Left renal pelvis (tissue), 4 donors: ENCODE measurements around the gene SBF2. TPM values are rescaled to one million over a fixed set of nuclear protein-coding genes. Genes with fewer than 3 reads are reported as not detected.
A peak's percentile ranks its signal among the peaks of the same experiment; 100 is the strongest.
"Not testable (repeated sequence)": the region's sequence is repeated elsewhere in the genome, so short reads cannot be mapped to it uniquely, and the experiment has no call there.

ENCODE experiments used
- DNase-seq, 4 donors: peaks; one replicate each; pipeline ENCODE4 v3.0.0-alpha.2; 2013; ENCODE audit warnings: low read depth in 4 of 4, low spot score in 3 of 4
- polyA plus RNA-seq, 4 donors: library from polyadenylated mRNA; unstranded; fragments of 120-200 nt; gene quantifications; one replicate each; pipeline ENCODE4 v1.2.1, GENCODE V29; 2013; ENCODE audit not compliant: insufficient read length in 4 of 4

SBF2 gene
- polyA plus RNA-seq, 4 donors = 43.2 to 51.3 (median 49.2) TPM

DNA sequence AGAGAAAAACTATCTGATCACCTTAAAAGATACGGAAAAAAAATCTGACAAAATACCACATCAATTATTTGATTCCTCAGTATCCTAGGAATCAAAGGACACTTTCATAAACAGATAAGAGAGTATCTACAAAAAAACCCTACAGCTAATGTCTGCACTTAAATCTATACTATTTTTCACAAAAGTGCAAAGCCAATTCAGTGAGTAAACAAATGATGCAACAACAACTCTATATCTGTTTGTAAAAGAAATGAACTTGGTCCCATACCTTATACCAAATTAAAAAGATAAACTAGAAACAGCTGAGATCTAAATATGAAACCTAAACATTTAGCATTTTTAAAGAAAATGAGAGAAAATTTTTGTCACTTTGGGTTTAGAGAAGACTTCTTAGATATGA is 366.3 kb downstream of the SBF2 start:
- no peak for DNase-seq

DNA sequence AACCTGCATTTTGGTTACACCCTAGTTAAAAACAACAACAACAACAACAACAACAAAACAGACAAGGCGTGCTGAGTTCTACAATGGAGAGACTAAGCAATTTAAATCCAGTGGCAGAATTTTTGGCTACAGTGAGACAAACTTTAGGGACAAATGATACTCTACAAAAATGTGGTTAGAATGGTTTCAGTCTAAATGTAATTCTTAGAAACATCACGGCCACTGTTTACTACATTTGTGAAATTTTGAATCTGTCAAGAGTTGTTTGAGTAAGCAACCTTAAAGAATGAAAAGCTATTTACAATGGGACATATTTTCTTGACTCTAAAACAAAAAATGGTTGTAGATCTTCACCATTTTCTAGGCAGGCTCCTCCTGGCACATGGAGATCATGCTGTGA is 370.7 kb downstream of the SBF2 start:
- DNase-seq = no peak

DNA sequence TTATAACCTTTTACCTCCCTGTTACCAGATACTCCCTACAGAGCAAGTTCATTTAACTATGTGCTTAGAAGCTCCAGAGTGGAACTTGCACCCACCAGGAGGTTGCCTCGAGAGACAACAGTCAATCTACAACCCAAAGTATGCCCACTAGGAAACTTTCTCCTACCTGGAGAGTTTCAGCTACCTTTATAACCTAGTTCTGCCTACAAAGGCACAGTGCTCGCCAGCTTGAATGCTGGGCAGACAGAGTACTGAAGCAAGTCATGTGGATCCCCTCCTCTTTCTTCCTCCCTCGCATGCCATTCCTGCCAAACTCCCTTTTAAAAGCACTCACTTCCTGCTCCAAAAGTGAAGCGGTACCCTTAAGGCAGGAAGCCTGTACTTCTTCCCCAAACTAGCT is 371.2 kb downstream of the SBF2 start:
- peak in 2 of 4 donors; percentile 10 to 19 for DNase-seq

DNA sequence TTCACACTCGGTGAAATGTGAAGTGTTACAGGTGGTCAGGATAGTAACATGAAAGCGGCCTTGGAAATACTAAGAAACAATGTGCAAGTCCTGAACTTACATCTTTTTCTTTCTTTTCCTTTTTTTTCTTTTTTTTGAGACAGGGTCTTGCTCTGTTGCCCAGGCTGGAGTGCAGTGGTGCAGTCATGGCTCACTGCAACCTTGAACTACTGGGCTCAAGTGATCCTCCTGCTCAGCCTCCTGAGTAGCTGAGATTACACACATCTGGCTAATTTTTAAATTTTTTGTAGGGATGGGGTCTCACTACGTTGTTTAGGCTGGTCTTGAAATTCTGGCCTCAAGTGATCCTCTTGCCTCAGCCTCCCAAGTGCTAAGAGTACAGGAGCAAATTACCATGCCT is 377.5 kb downstream of the SBF2 start:
- no peak for DNase-seq

DNA sequence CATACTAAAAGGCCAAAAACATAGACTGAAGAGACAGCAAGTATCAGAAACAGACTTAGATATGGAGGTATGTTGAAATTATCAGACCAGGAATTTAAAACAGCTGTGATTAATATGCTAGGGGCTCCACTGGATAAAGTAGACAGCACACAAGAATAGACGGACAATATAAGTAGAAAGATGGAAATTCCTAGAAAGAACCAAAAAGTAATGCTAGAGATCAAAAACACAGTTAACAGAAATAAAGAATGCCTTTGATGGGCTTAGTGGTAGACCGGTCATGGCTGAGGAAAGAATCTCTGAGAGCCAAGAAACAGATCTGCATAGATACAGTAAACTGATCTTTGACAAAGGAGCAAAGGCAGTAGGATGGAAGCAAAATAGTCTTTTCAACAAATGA is 380.0 kb downstream of the SBF2 start:
- no peak for DNase-seq

DNA sequence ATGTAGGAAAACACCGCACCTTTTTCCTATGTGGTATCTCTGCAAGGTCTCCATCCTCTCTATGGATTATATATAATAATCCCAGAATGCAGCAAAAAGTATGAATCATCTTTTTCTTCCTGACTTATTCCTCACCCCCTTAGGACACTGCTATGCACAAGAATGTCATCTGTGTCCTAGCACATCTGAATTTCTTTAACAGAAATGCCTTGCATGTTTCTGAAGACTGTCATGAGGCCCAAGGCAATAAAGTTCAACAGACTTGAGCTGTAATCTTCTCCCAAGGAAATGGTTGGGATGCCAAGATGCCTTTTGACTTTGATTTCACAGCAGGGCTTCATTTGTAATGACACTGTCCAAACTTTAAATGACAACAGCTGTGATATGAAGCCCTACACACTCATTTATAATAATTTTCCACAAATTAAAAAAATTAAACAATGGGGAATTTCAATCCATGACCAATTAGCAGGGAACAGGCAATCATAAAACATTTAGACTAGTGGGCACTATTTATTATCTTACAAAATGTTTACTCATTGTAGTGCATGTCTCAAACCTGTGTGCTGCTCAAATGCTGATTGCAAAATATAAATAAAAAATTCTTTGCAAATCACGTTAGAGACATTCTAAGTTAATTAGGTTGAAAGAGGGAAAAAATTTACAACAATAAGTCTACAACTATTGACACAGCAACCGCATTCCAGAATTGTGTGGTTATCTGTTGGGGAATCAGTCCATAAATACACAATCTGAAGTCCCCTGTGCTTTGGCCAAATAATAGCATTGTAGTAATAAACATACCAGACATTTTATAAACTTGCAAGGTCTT is 387.8 kb downstream of the SBF2 start:
- no peak for DNase-seq

DNA sequence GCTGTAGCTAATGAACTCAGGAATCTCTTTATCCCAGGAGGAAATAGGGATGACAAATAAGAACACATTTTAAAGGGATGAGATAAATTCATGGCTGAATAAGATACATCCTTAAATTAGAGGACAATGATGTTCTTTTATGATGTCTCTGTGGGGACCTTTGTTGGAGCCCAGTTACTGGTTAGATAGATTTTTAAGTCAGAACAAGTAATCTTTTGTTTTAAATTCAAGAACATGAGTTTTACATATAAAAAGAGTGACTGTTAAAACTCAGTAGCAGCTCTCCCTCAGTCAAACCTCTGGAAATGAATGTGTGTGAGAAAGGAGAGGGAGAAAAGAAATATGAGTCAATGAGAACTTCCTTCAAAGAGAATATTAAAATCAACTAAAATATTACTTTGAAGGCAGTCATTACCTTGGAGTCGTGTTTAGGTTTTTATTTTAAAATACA is 388.5 kb downstream of the SBF2 start:
- DNase-seq = no peak

DNA sequence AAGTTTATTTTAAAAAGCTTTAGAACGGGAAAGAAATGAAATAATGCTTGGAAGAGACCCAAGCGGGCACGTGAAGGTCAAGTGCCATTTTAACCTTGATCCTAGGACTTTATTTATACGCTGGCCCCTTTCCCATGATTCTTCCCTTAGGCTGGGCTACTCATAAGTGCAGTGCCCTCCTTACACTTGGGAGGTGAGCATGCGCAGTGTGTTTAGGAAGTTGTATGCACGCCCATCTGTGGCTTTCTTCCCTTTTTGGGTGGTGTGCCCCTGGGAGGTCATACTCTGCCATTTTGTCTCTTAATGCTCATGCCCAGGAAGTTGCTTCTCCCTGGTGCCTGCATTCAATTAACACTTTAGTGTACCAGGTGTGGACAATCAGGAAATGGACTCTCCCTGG is 390.4 kb downstream of the SBF2 start:
- no peak for DNase-seq

- DNase-seq = no peak
Observed at GRCh38 chr11:9901943-9902342, 392.1 kb downstream of the SBF2 start.

- DNase-seq = not testable (repeated sequence)
Observed at GRCh38 chr11:9900253-9900652, 393.8 kb downstream of the SBF2 start.

GRCh38 chr11:9899676-9900075 is 394.3 kb downstream of the SBF2 start:
- no peak for DNase-seq

GRCh38 chr11:9896902-9897301 is 397.1 kb downstream of the SBF2 start:
- no peak for DNase-seq

DNA sequence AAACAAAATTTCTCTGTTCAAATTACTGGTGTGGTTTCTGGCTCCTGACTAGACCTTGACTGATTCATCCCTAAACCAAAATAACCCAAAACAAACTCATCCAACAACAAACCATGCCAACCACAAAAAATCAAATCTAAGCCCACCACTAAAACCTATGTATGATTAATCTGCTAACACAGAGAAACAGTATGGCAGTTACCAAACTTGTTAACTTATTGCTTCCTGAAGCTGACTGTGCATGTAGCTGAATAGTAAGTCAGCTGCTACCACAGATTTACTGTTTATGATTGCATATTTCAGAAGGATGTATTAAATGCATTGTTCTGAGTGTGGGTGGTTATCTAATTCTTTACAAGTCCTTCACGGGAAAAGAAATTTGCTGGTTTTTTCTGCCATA is 399.0 kb downstream of the SBF2 start:
- no peak for DNase-seq

DNA sequence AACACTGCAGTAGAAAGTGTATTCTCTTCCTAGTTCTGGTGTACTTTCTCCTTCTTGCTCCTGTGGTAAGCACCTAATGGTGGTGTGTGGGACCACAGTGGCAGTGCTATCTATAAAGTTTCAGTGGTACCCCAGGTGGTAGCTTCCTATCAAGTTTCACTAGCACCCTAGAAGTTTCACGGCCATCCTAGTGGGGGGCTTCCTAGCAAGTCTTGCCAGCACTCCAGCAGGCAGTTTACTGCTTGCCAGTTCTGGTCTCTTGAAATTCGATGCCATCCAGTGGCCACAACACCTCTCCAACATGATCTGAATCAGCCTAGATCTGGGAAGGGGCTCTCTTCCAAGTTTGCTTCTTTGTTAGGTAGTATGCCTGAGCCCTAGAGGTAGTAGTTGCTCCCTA is 400.5 kb downstream of the SBF2 start:
- no peak for DNase-seq

- DNase-seq = no peak
Observed at GRCh38 chr11:9888938-9889337, 405.1 kb downstream of the SBF2 start.

DNA sequence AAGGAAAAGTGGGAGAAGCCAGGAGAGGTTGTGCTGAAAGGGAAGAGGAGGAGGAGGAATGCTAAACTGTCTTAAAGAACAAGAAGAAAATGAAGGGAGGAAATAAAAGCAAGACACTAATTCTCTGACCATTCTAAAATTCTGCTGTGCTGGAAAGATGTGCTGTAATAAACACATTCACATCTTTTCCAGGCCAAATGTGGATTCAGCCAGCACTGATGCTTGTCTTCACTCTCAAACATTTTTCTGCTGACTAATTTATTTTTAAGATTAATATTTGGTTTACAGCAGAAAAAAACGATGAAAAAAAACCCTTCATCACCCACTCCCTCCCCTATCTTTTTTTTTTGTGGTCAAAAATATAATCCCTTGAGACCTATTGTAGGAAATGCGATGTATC is 406.5 kb downstream of the SBF2 start:
- DNase-seq = no peak

- DNase-seq = no peak
Observed at GRCh38 chr11:9886595-9886994, 407.4 kb downstream of the SBF2 start.

- no peak for DNase-seq
Observed at GRCh38 chr11:9884601-9885000, 409.4 kb downstream of the SBF2 start.

GRCh38 chr11:9880657-9881056 is 413.4 kb downstream of the SBF2 start:
- no peak for DNase-seq

DNA sequence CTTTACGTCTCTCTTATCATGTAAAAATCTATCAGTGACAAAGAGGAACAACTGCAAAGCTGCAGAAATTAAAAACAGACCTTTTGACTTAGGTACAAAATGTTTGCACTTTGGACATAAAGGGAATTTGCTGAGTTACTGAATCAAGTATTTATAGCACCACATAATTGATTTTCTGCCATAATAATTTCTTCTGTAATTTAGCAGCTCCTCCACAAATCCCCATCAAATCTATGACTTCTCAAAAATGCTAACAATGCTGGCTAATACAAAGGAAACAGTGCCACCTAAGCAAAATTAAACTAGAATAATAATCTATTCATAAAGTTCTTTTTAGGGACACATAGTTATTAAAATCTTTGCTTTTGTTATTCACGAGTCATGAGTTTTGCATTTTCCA is 415.1 kb downstream of the SBF2 start:
- DNase-seq = no peak

- DNase-seq = no peak
Observed at GRCh38 chr11:9876331-9876730, 417.7 kb downstream of the SBF2 start.

GRCh38 chr11:9875862-9876261 is 418.2 kb downstream of the SBF2 start:
- DNase-seq = no peak

DNA sequence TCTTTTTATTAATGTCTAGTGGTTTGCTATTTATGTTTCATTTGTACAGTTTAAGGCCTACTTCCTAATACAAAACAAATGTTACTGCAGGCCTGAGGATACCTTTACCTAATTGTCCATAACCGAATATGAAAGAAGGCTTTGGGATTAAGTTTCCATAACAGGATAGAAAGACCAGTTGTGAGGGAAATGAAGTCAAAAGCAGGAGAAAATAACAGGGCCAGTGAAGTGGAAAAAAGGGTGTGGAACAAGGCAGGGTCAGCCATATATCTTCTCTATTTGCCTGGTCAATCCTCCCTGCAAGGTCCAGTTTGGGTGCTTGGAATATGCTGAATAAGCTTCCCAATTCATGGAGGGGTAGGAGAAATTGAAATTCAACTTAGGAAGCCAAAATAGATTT is 418.6 kb downstream of the SBF2 start:
- no peak for DNase-seq
